Trophoblast cell (in vitro differentiated cells and primary cell): ENCODE results near the gene RARS1.

Experiments used
- DNase-seq, 2 donors: peaks; one replicate each; pipeline ENCODE4 v3.0.0-alpha.2; 2016
- H2AFZ ChIP-seq: 2 replicates; pipeline ENCODE4 v1.6.1; 2013; ENCODE audit warnings: low read length, moderate library complexity, mild to moderate bottlenecking; ENCODE audit not compliant: insufficient read depth, poor library complexity
- H2AK5ac ChIP-seq: 2 replicates; pipeline ENCODE4 v1.6.1; 2013; ENCODE audit warnings: mild to moderate bottlenecking, low read length
- H2BK120ac ChIP-seq: 2 replicates; pipeline ENCODE4 v1.6.1; 2013; ENCODE audit warnings: low read length, mild to moderate bottlenecking, moderate library complexity; ENCODE audit not compliant: insufficient read depth, poor library complexity
- H2BK12ac ChIP-seq: 2 replicates; pipeline ENCODE4 v1.6.1; 2013; ENCODE audit warnings: mild to moderate bottlenecking, low read length, moderate library complexity
- H2BK5ac ChIP-seq: 2 replicates; pipeline ENCODE4 v1.6.1; 2013; ENCODE audit warnings: low read length, low read depth, moderate library complexity, mild to moderate bottlenecking; ENCODE audit not compliant: poor library complexity
- H3K14ac ChIP-seq: 2 replicates; pipeline ENCODE4 v1.6.1; 2013; ENCODE audit warnings: mild to moderate bottlenecking, low read length
- H3K18ac ChIP-seq: 2 replicates; pipeline ENCODE4 v1.6.1; 2013; ENCODE audit warnings: mild to moderate bottlenecking, low read length
- H3K23ac ChIP-seq: 2 replicates; pipeline ENCODE4 v1.6.1; 2013; ENCODE audit warnings: low read length
- H3K27ac ChIP-seq: 2 replicates; pipeline ENCODE4 v1.5.1; 2013; ENCODE audit warnings: low read depth, mild to moderate bottlenecking, inconsistent platforms, low read length, moderate library complexity
- H3K27me3 ChIP-seq: 2 replicates; pipeline ENCODE4 v1.6.1; 2013; ENCODE audit warnings: inconsistent platforms, mild to moderate bottlenecking, low read length, moderate library complexity; ENCODE audit not compliant: insufficient read depth
- H3K36me3 ChIP-seq, 2 experiments: 1 replicate in 1 of 2; 2 replicates in 1 of 2; pipeline ENCODE4 v1.6.1; 2013; ENCODE audit warnings: low read length in 2 of 2, mild to moderate bottlenecking in 2 of 2, moderate library complexity in 1 of 2; ENCODE audit not compliant: insufficient read depth in 2 of 2, control insufficient read depth in 1 of 2
- H3K4ac ChIP-seq: 2 replicates; pipeline ENCODE4 v1.6.1; 2013; ENCODE audit warnings: low read depth, mild to moderate bottlenecking, low read length, moderate library complexity
- H3K4me1 ChIP-seq, 2 experiments: 1 replicate in 1 of 2; 2 replicates in 1 of 2; pipeline ENCODE4 v1.6.1; 2013; ENCODE audit warnings: low read length in 2 of 2, mild to moderate bottlenecking in 2 of 2, moderate library complexity in 1 of 2; ENCODE audit not compliant: insufficient read depth in 2 of 2, control insufficient read depth in 1 of 2
- H3K4me2 ChIP-seq: 2 replicates; pipeline ENCODE4 v1.6.1; 2013; ENCODE audit warnings: inconsistent platforms, mild to moderate bottlenecking, low read length, moderate library complexity
- H3K4me3 ChIP-seq: 2 replicates; pipeline ENCODE4 v1.5.1; 2013; ENCODE audit warnings: mild to moderate bottlenecking, low read depth, low read length, inconsistent platforms
- H3K79me1 ChIP-seq: one replicate; pipeline ENCODE4 v1.6.1; 2013; ENCODE audit warnings: low read length
- H3K79me2 ChIP-seq: 2 replicates; pipeline ENCODE4 v1.6.1; 2013; ENCODE audit warnings: low read length, mild to moderate bottlenecking; ENCODE audit not compliant: control insufficient read depth, insufficient read depth, poor library complexity
- H3K9ac ChIP-seq: 2 replicates; pipeline ENCODE4 v1.6.1; 2013; ENCODE audit warnings: mild to moderate bottlenecking, low read length
- H3K9me3 ChIP-seq: 2 replicates; pipeline ENCODE4 v1.6.1; 2013; ENCODE audit warnings: low read depth, mild to moderate bottlenecking, control low read depth, inconsistent platforms, low read length; ENCODE audit not compliant: insufficient read depth
- H4K12ac ChIP-seq: 2 replicates; pipeline ENCODE4 v1.6.1; 2013; ENCODE audit warnings: low read depth, mild to moderate bottlenecking, low read length, moderate library complexity
- H4K8ac ChIP-seq: 2 replicates; pipeline ENCODE4 v1.6.1; 2013; ENCODE audit warnings: low read depth, mild to moderate bottlenecking, low read length, moderate library complexity
- H4K91ac ChIP-seq: one replicate; pipeline ENCODE4 v1.6.1; 2013; ENCODE audit warnings: low read depth, mild to moderate bottlenecking, low read length, moderate library complexity
- WGBS: extraction: QIAGEN DNeasy Blood & Tissue Kit; methylation state at CpG from one replicate; pipeline ENCODE4 v1.1.7; 2013; ENCODE audit warnings: missing lambda C conversion rate; ENCODE audit not compliant: insufficient read length, insufficient coverage; ENCODE audit errors: extremely low coverage; 5-methylcytosine and 5-hydroxymethylcytosine counted together

Gene RARS1

DNA sequence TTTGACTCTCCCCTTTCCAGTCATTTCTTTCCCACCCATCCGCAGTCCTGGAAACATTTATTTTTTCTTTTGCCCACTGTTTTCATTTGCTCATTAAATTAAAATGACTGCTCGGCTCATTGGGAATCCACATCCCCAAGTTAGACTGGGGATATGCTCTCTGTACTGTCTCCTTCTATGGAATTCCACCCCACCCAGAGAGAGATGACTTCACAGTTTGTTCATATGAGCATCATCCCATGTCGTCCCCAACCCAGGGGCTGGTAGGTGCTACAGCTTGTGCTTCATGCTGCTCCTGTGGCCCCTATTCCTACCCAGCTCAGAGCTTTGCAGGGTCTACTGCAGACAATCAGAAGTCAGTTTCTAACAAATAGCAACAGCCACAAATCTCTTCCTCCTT is 16.5 kb upstream of the RARS1 start:
- H3K4me2 ChIP-seq = no peak overlapping the region
- H3K79me1 ChIP-seq = peaks cover 2% of the 10 kb centered on the region
- WGBS = no CpG with 5 or more reads among the region's 3 CpGs
- H3K9me3 ChIP-seq = no peaks in the 10 kb centered on the region
- no peak overlapping the region for H3K18ac ChIP-seq
- H4K91ac ChIP-seq = no peak overlapping the region
- no peak overlapping the region for H2AK5ac ChIP-seq
- H3K4me3 ChIP-seq = no peak overlapping the region
- no peak overlapping the region for H3K4ac ChIP-seq
- no peak overlapping the region for H3K14ac ChIP-seq
- no peak overlapping the region for H4K8ac ChIP-seq
- H3K27me3 ChIP-seq = no peaks in the 10 kb centered on the region
- H3K23ac ChIP-seq = no peak overlapping the region
- peaks cover 21 to 32% of the 10 kb centered on the region in 2 experiments for H3K36me3 ChIP-seq
- H3K4me1 ChIP-seq = peaks cover 6 to 14% of the 10 kb centered on the region in 2 experiments
- no peak for DNase-seq
- H4K12ac ChIP-seq = no peak overlapping the region
- H3K79me2 ChIP-seq = no peaks in the 10 kb centered on the region
- no peak overlapping the region for H2BK120ac ChIP-seq
- H3K27ac ChIP-seq = no peak overlapping the region
- no peak overlapping the region for H3K9ac ChIP-seq
- no peak overlapping the region for H2AFZ ChIP-seq
- no peak overlapping the region for H2BK5ac ChIP-seq
- H2BK12ac ChIP-seq = no peak overlapping the region

DNA sequence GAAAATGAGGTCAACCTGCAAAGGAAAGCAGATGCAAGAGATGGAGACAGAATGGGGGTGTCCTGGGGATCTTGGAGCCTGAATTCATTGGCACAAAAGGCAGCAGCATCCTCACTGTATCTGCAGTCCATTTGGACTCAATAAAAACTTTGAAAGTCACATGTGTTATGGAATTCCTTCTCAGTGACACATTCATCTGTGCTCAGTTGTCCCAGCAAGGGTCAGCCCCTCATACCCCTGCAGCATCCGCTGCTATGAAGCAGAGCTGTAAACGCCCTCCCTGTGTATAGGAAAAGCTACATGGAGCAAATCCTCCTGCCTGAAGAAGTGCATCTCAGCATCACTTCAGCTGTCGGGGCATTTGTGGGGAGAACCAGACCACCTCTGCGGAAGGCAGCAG is 14.5 kb upstream of the RARS1 start:
- Histone ChIP-seq H3K27ac (no peak overlapping the region), H3K4ac (no peak overlapping the region), H3K36me3 (peaks cover 15 to 23% of the 10 kb centered on the region in 2 experiments), H4K12ac (no peak overlapping the region), H2BK5ac (no peak overlapping the region), H3K27me3 (no peaks in the 10 kb centered on the region), H2AFZ (no peak overlapping the region), H2BK120ac (no peak overlapping the region), H3K9ac (no peak overlapping the region), H2AK5ac (peak overlapping the region; percentile 53), H3K79me2 (no peaks in the 10 kb centered on the region), H3K79me1 (peaks cover 2% of the 10 kb centered on the region), H3K23ac (no peak overlapping the region), H4K8ac (no peak overlapping the region), H3K9me3 (no peaks in the 10 kb centered on the region), H3K14ac (no peak overlapping the region), H2BK12ac (peak overlapping the region; percentile 32), H3K4me2 (no peak overlapping the region), H3K18ac (no peak overlapping the region), H3K4me3 (no peak overlapping the region), H4K91ac (peak overlapping the region; percentile 12), H3K4me1 (peaks cover 6 to 14% of the 10 kb centered on the region in 2 experiments)
- WGBS = no CpG with 5 or more reads among the region's 4 CpGs
- DNase-seq = no peak

DNA sequence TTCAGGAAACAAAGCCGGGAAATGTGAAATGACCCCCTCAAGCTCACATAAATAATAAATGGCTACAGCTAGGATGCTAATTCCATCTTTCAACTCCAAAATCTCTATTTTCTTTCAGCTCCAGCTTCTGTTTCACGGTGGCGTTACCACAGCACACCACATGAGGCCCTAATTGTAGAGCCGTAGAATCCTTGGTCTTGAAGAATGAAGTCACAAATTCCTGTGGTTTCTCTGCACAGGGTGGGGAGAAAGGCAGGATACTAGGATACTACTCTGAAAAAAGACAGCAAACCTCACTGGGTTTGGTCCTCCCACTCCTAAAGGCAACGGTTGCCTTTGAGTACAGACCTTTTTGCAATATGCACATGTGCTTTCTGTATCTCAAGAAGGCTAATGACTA is 13.9 kb upstream of the RARS1 start:
- peak; percentile 27 to 70 for DNase-seq
- H2BK12ac ChIP-seq = no peak overlapping the region
- H2AFZ ChIP-seq = no peak overlapping the region
- no CpG with 5 or more reads among the region's 5 CpGs for WGBS
- no peak overlapping the region for H2AK5ac ChIP-seq
- H3K14ac ChIP-seq = no peak overlapping the region
- peak overlapping the region; percentile 24 for H3K4me2 ChIP-seq
- no peak overlapping the region for H3K9ac ChIP-seq
- no peak overlapping the region for H3K4ac ChIP-seq
- H3K79me1 ChIP-seq = peaks cover 2% of the 10 kb centered on the region
- no peak overlapping the region for H4K12ac ChIP-seq
- peaks cover 6 to 18% of the 10 kb centered on the region in 2 experiments for H3K4me1 ChIP-seq
- no peaks in the 10 kb centered on the region for H3K79me2 ChIP-seq
- no peak overlapping the region for H3K23ac ChIP-seq
- H3K27me3 ChIP-seq = no peaks in the 10 kb centered on the region
- H4K91ac ChIP-seq = no peak overlapping the region
- peaks cover 15 to 23% of the 10 kb centered on the region in 2 experiments for H3K36me3 ChIP-seq
- no peak overlapping the region for H3K4me3 ChIP-seq
- H3K18ac ChIP-seq = no peak overlapping the region
- H3K27ac ChIP-seq = no peak overlapping the region
- no peak overlapping the region for H2BK5ac ChIP-seq
- no peak overlapping the region for H2BK120ac ChIP-seq
- no peaks in the 10 kb centered on the region for H3K9me3 ChIP-seq
- no peak overlapping the region for H4K8ac ChIP-seq

DNA sequence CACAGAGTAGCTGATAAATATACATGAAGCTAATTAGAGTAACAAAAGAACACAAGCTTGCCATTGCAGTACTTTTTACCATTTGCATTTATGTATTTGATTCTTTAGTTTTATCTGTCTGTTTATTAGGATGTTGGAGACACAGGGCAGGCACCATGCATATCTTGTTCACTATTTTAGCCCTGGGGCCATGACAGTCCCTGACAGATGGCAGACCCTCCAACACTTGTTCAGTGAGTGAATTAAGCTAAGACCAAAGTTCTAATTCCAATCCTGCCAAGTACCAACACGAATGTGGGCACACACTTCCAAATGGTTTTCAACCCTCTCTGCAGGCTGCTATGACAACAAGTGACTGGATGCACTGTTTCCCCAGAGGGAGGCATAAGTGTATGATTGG is 12.0 kb upstream of the RARS1 start:
- H4K91ac ChIP-seq = no peak overlapping the region
- H3K18ac ChIP-seq = no peak overlapping the region
- H3K9ac ChIP-seq = no peak overlapping the region
- H4K8ac ChIP-seq = no peak overlapping the region
- H4K12ac ChIP-seq = no peak overlapping the region
- no peak overlapping the region for H3K4ac ChIP-seq
- H2AK5ac ChIP-seq = no peak overlapping the region
- H3K4me3 ChIP-seq = no peak overlapping the region
- H3K79me1 ChIP-seq = peaks cover 2% of the 10 kb centered on the region
- H2BK120ac ChIP-seq = no peak overlapping the region
- no peak for DNase-seq
- no peak overlapping the region for H2BK5ac ChIP-seq
- H3K23ac ChIP-seq = no peak overlapping the region
- no peak overlapping the region for H3K27ac ChIP-seq
- H3K14ac ChIP-seq = no peak overlapping the region
- H3K27me3 ChIP-seq = no peaks in the 10 kb centered on the region
- peaks cover 5 to 14% of the 10 kb centered on the region in 2 experiments for H3K36me3 ChIP-seq
- no peak overlapping the region for H2AFZ ChIP-seq
- H3K9me3 ChIP-seq = no peaks in the 10 kb centered on the region
- no peak overlapping the region for H2BK12ac ChIP-seq
- no peaks in the 10 kb centered on the region for H3K79me2 ChIP-seq
- peaks cover 6 to 18% of the 10 kb centered on the region in 2 experiments for H3K4me1 ChIP-seq
- H3K4me2 ChIP-seq = no peak overlapping the region
- no CpG with 5 or more reads among the region's 1 CpG for WGBS
